HCT116 (cell line): Measurements from ENCODE around the gene OR5K2.

Experiments
- CBX3 ChIP-seq: IDR thresholded peaks from 2 replicates; pipeline ENCODE4 v1.6.1; 2012; ENCODE audit warnings: low read depth
- CTCF ChIP-seq, 3 experiments: fragments of 200-600 bp in 1 of 3; sonication (generic) in 1 of 3; IDR thresholded peaks in 2 of 3; conservative IDR thresholded peaks in 1 of 3; 2 replicates each; pipeline ENCODE4 v1.5.1; 2012 to 2017; ENCODE audit warnings: low read depth in 2 of 3, low read length in 2 of 3, antibody characterized with exemption in 1 of 3, borderline replicate concordance in 1 of 3, control low read depth in 1 of 3, mild to moderate bottlenecking in 1 of 3, mixed read lengths in 1 of 3, mixed run types in 1 of 3, moderate library complexity in 1 of 3; ENCODE audit not compliant: insufficient read depth in 1 of 3
- EZH2 ChIP-seq: fragments of 200-600 bp; sonication (generic); IDR thresholded peaks from 2 replicates; pipeline ENCODE4 v1.6.1; 2017; ENCODE audit warnings: antibody characterized with exemption, mixed run types
- MAX ChIP-seq: IDR thresholded peaks from 2 replicates; pipeline ENCODE4 v1.6.1; 2012
- POLR2AphosphoS5 ChIP-seq: IDR thresholded peaks from 2 replicates; pipeline ENCODE4 v1.6.1; 2011; ENCODE audit warnings: mild to moderate bottlenecking, low read depth, low read length, moderate library complexity
- RAD21 ChIP-seq: IDR thresholded peaks from 2 replicates; pipeline ENCODE4 v1.6.1; 2012; ENCODE audit warnings: low read depth, mild to moderate bottlenecking
- TCF7L2 ChIP-seq: IDR thresholded peaks from 2 replicates; pipeline ENCODE4 v1.7.0; 2011; ENCODE audit warnings: borderline replicate concordance, inconsistent platforms; ENCODE audit not compliant: insufficient read depth, insufficient read length; ENCODE audit errors: extremely low read depth
- YY1 ChIP-seq: IDR thresholded peaks from 2 replicates; pipeline ENCODE4 v1.6.1; 2011; ENCODE audit warnings: low read length, low read depth, moderate library complexity, mild to moderate bottlenecking; ENCODE audit not compliant: insufficient replicate concordance; ENCODE audit errors: extremely low read depth
- ZNF274 ChIP-seq: fragments of 200-500 bp; sonication (Bioruptor generic); IDR thresholded peaks from 2 replicates; pipeline ENCODE4 v1.6.1; 2014; ENCODE audit warnings: mild to moderate bottlenecking, low read depth, low read length, inconsistent platforms
- TF ChIP-seq, protein P1 (sequence below): IDR thresholded peaks from 2 replicates; pipeline ENCODE4 v1.6.1; 2012; ENCODE audit warnings: low read depth

- no peak for TF ChIP-seq CTCF (IDR thresholded peaks at IDR 0.05 in 2 of 3, conservative IDR thresholded peaks at IDR 0.05 in 1 of 3; ENCODE audit: borderline replicate concordance in 1 of 3, insufficient read depth in 1 of 3, low read depth in 2 of 3, low read length in 2 of 3)
- no peak for TF ChIP-seq TCF7L2
- TF ChIP-seq RAD21, result no peak
- no peak for TF ChIP-seq ZNF274
- TF ChIP-seq, protein P1, sequence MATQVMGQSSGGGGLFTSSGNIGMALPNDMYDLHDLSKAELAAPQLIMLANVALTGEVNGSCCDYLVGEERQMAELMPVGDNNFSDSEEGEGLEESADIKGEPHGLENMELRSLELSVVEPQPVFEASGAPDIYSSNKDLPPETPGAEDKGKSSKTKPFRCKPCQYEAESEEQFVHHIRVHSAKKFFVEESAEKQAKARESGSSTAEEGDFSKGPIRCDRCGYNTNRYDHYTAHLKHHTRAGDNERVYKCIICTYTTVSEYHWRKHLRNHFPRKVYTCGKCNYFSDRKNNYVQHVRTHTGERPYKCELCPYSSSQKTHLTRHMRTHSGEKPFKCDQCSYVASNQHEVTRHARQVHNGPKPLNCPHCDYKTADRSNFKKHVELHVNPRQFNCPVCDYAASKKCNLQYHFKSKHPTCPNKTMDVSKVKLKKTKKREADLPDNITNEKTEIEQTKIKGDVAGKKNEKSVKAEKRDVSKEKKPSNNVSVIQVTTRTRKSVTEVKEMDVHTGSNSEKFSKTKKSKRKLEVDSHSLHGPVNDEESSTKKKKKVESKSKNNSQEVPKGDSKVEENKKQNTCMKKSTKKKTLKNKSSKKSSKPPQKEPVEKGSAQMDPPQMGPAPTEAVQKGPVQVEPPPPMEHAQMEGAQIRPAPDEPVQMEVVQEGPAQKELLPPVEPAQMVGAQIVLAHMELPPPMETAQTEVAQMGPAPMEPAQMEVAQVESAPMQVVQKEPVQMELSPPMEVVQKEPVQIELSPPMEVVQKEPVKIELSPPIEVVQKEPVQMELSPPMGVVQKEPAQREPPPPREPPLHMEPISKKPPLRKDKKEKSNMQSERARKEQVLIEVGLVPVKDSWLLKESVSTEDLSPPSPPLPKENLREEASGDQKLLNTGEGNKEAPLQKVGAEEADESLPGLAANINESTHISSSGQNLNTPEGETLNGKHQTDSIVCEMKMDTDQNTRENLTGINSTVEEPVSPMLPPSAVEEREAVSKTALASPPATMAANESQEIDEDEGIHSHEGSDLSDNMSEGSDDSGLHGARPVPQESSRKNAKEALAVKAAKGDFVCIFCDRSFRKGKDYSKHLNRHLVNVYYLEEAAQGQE, result no peak
- peak; percentile 37 for TF ChIP-seq MAX
- no peak for TF ChIP-seq YY1
- TF ChIP-seq EZH2, result no peak
- no peak for TF ChIP-seq CBX3
- TF ChIP-seq POLR2AphosphoS5, result no peak
These were observed 16.3 kb downstream of the OR5K2 start for GRCh38 chr3:98513736-98514135.
